Measurements from ENCODE around the gene SOCS1. TPM values are rescaled to one million over a fixed set of nuclear protein-coding genes. Genes with fewer than 3 reads are reported as not detected.

SOCS1 gene
- total and polyA plus RNA-seq, 4 donors: 13.8 to 39.7 (median 23.6) TPM

GRCh38 chr16:11298143-11298900 lies 42.3 kb upstream of the SOCS1 start:
- H3K27me3 ChIP-seq (ENCODE audit: control insufficient read depth in 3 of 3, insufficient read depth in 3 of 3, low read length in 2 of 3): no peaks in the 10 kb centered on the region
- ATAC-seq (ENCODE audit: insufficient read depth, low FRiP score) (no peak), DNase-seq (no peak)
- no peak for TF ChIP-seq CTCF (IDR thresholded peaks at IDR 0.05; ENCODE audit: control extremely low read depth, extremely low read depth)
- 76 to 86% methylated on average over 5 of the region's 5 CpGs for WGBS, 2 donors
- no peaks in the 10 kb centered on the region for H3K9me3 ChIP-seq (ENCODE audit: control insufficient read depth in 4 of 4, insufficient read depth in 3 of 4, low read length in 3 of 4)
- H3K9ac ChIP-seq (ENCODE audit: insufficient read depth in 1 of 2, low read length in 2 of 2): no peak overlapping the region
- H3K4me3 ChIP-seq: no peak overlapping the region
- no peaks in the 10 kb centered on the region for H3K36me3 ChIP-seq (ENCODE audit: control insufficient read depth in 4 of 4, insufficient read depth in 4 of 4, low read length in 4 of 4)
- H3K4me1 ChIP-seq (ENCODE audit: control insufficient read depth in 5 of 5, insufficient read depth in 5 of 5, low read length in 5 of 5): peaks cover 3 to 22% (median 6%) of the 10 kb centered on the region in 5 donors
- H3K27ac ChIP-seq (ENCODE audit: low read depth in 1 of 2, low read length in 1 of 2): no peak overlapping the region

DNA sequence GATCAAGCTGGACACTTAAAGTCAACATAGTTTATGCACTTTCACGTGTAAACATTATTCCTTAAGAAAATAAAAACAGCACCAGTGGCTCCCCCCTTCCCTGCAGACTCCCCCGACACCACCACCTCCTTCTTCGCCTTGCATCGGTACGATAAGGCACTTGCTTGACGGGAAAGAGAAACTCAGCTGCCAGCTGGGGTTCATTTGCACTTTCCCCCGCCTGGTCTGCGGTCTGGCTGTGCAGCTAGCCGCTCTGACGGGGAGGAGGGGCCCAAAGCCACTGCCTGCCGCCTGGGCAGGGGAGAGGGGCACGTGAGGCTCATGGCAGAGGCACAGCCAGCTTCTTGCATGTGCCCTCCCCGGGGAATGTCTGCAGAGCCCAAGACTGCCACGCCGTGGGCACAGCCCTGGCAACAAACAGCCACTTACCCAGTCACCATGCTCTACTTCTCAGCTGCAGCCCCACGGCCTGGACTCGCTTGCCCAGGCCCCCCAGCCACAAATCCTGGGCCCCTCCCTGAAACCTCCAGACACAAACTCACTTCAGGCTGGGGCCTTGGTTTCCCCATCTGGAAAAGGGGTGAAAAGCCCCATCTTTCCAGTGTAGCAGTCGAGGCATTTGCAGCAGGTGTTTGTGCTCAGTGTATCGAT lies 41.6 kb upstream of the SOCS1 start:
- Histone ChIP-seq H3K4me1 (ENCODE audit: control insufficient read depth in 5 of 5, insufficient read depth in 5 of 5, low read length in 5 of 5) (peaks cover 3 to 22% (median 6%) of the 10 kb centered on the region in 5 donors), H3K27ac (ENCODE audit: low read depth in 1 of 2, low read length in 1 of 2) (peak overlapping the region in 1 of 2 donors; percentile 65), H3K9me3 (ENCODE audit: control insufficient read depth in 4 of 4, insufficient read depth in 3 of 4, low read length in 3 of 4) (no peaks in the 10 kb centered on the region), H3K4me3 (no peak overlapping the region), H3K36me3 (ENCODE audit: control insufficient read depth in 4 of 4, insufficient read depth in 4 of 4, low read length in 4 of 4) (no peaks in the 10 kb centered on the region), H3K9ac (ENCODE audit: insufficient read depth in 1 of 2, low read length in 2 of 2) (no peak overlapping the region), H3K27me3 (ENCODE audit: control insufficient read depth in 3 of 3, insufficient read depth in 3 of 3, low read length in 2 of 3) (no peaks in the 10 kb centered on the region)
- WGBS, 2 donors: 10 to 19% methylated on average over 19 of the region's 19 CpGs
- DNase-seq (peak; percentile 62 to 85 (median 72)), ATAC-seq (ENCODE audit: insufficient read depth, low FRiP score) (peak; percentile 74)
- no peak for TF ChIP-seq CTCF (IDR thresholded peaks at IDR 0.05; ENCODE audit: control extremely low read depth, extremely low read depth)

GRCh38 chr16:11296706-11297491 lies 40.9 kb upstream of the SOCS1 start:
- peak; percentile 29 for ATAC-seq (ENCODE audit: insufficient read depth, low FRiP score)
- H3K27ac ChIP-seq (ENCODE audit: low read depth in 1 of 2, low read length in 1 of 2): peak overlapping the region in 1 of 2 donors; percentile 30
- H3K27me3 ChIP-seq (ENCODE audit: control insufficient read depth in 3 of 3, insufficient read depth in 3 of 3, low read length in 2 of 3): no peaks in the 10 kb centered on the region
- H3K36me3 ChIP-seq (ENCODE audit: control insufficient read depth in 4 of 4, insufficient read depth in 4 of 4, low read length in 4 of 4): no peaks in the 10 kb centered on the region
- peaks cover 3 to 22% (median 6%) of the 10 kb centered on the region in 5 donors for H3K4me1 ChIP-seq (ENCODE audit: control insufficient read depth in 5 of 5, insufficient read depth in 5 of 5, low read length in 5 of 5)
- no peaks in the 10 kb centered on the region for H3K9me3 ChIP-seq (ENCODE audit: control insufficient read depth in 4 of 4, insufficient read depth in 3 of 4, low read length in 3 of 4)
- no peak overlapping the region for H3K9ac ChIP-seq (ENCODE audit: insufficient read depth in 1 of 2, low read length in 2 of 2)
- WGBS, 2 donors: 44 to 50% methylated on average over 10 of the region's 10 CpGs
- no peak overlapping the region for H3K4me3 ChIP-seq
- DNase-seq: peak in 2 of 3 donors; percentile 51 to 68
- TF ChIP-seq CTCF (IDR thresholded peaks at IDR 0.05; ENCODE audit: control extremely low read depth, extremely low read depth): no peak
